ENCODE results near the gene FARS2. TPM values are rescaled to one million over a fixed set of nuclear protein-coding genes. Genes with fewer than 3 reads are reported as not detected.
"Not testable (repeated sequence)": the region's sequence is repeated elsewhere in the genome, so short reads cannot be mapped to it uniquely, and the experiment has no call there.

Gene FARS2
- polyA plus RNA-seq, 2 donors = 5.0 to 10.5 TPM

GRCh38 chr6:5674141-5674540 lies 412.8 kb downstream of the FARS2 start:
- H3K9me3 ChIP-seq (ENCODE audit: control insufficient read depth in 2 of 2, insufficient read depth in 1 of 2, low read depth in 1 of 2, low read length in 1 of 2) = no peaks in the 10 kb centered on the region
- no peaks in the 10 kb centered on the region for H3K36me3 ChIP-seq (ENCODE audit: control insufficient read depth in 2 of 2, insufficient read depth in 2 of 2, low read length in 1 of 2)
- no peaks in the 10 kb centered on the region for H3K27me3 ChIP-seq (ENCODE audit: control insufficient read depth in 1 of 2, insufficient read depth in 2 of 2, low read length in 2 of 2)
- H3K4me1 ChIP-seq (ENCODE audit: control insufficient read depth in 2 of 2, insufficient read depth in 2 of 2, low read length in 1 of 2) = no peaks in the 10 kb centered on the region
- no peak overlapping the region for H3K4me3 ChIP-seq (ENCODE audit: low read depth in 1 of 2, low read length in 2 of 2)
- WGBS, 2 donors = 62 to 75% methylated on average over 3 of the region's 3 CpGs
- no peak overlapping the region for H3K27ac ChIP-seq (ENCODE audit: low read depth in 2 of 2, low read length in 1 of 2)

GRCh38 chr6:5674721-5675120 lies 413.4 kb downstream of the FARS2 start:
- Histone ChIP-seq H3K27ac (ENCODE audit: low read depth in 2 of 2, low read length in 1 of 2) (no peak overlapping the region), H3K4me1 (ENCODE audit: control insufficient read depth in 2 of 2, insufficient read depth in 2 of 2, low read length in 1 of 2) (no peaks in the 10 kb centered on the region)
- WGBS, 2 donors = 76 to 84% methylated on average over 2 of the region's 2 CpGs

GRCh38 chr6:5676701-5677100 lies 415.4 kb downstream of the FARS2 start:
- 88 to 95% methylated on average over 2 of the region's 2 CpGs for WGBS, 2 donors
- no peak overlapping the region for H3K4me3 ChIP-seq (ENCODE audit: low read depth in 1 of 2, low read length in 2 of 2)
- H3K4me1 ChIP-seq (ENCODE audit: control insufficient read depth in 2 of 2, insufficient read depth in 2 of 2, low read length in 1 of 2) = no peaks in the 10 kb centered on the region

More at GRCh38 chr6:5674721-5675120, 413.4 kb downstream of the FARS2 start:
- Histone ChIP-seq H3K9me3 (ENCODE audit: control insufficient read depth in 2 of 2, insufficient read depth in 1 of 2, low read depth in 1 of 2, low read length in 1 of 2) (no peaks in the 10 kb centered on the region), H3K36me3 (ENCODE audit: control insufficient read depth in 2 of 2, insufficient read depth in 2 of 2, low read length in 1 of 2) (no peaks in the 10 kb centered on the region), H3K27me3 (ENCODE audit: control insufficient read depth in 1 of 2, insufficient read depth in 2 of 2, low read length in 2 of 2) (no peaks in the 10 kb centered on the region), H3K4me3 (ENCODE audit: low read depth in 1 of 2, low read length in 2 of 2) (no peak overlapping the region)

GRCh38 chr6:5677219-5678000 lies 416.1 kb downstream of the FARS2 start:
- Histone ChIP-seq H3K27ac (ENCODE audit: low read depth in 2 of 2, low read length in 1 of 2) (no peak overlapping the region), H3K4me1 (ENCODE audit: control insufficient read depth in 2 of 2, insufficient read depth in 2 of 2, low read length in 1 of 2) (no peaks in the 10 kb centered on the region), H3K9me3 (ENCODE audit: control insufficient read depth in 2 of 2, insufficient read depth in 1 of 2, low read depth in 1 of 2, low read length in 1 of 2) (no peaks in the 10 kb centered on the region), H3K4me3 (ENCODE audit: low read depth in 1 of 2, low read length in 2 of 2) (no peak overlapping the region), H3K36me3 (ENCODE audit: control insufficient read depth in 2 of 2, insufficient read depth in 2 of 2, low read length in 1 of 2) (no peaks in the 10 kb centered on the region), H3K27me3 (ENCODE audit: control insufficient read depth in 1 of 2, insufficient read depth in 2 of 2, low read length in 2 of 2) (no peaks in the 10 kb centered on the region)
- WGBS, 2 donors = 54 to 57% methylated on average over 6 of the region's 6 CpGs

More at GRCh38 chr6:5676701-5677100, 415.4 kb downstream of the FARS2 start:
- no peaks in the 10 kb centered on the region for H3K36me3 ChIP-seq (ENCODE audit: control insufficient read depth in 2 of 2, insufficient read depth in 2 of 2, low read length in 1 of 2)
- no peaks in the 10 kb centered on the region for H3K9me3 ChIP-seq (ENCODE audit: control insufficient read depth in 2 of 2, insufficient read depth in 1 of 2, low read depth in 1 of 2, low read length in 1 of 2)
- no peaks in the 10 kb centered on the region for H3K27me3 ChIP-seq (ENCODE audit: control insufficient read depth in 1 of 2, insufficient read depth in 2 of 2, low read length in 2 of 2)
- H3K27ac ChIP-seq (ENCODE audit: low read depth in 2 of 2, low read length in 1 of 2) = no peak overlapping the region

- no peaks in the 10 kb centered on the region for H3K9me3 ChIP-seq (ENCODE audit: control insufficient read depth in 2 of 2, insufficient read depth in 1 of 2, low read depth in 1 of 2, low read length in 1 of 2)
- H3K4me1 ChIP-seq (ENCODE audit: control insufficient read depth in 2 of 2, insufficient read depth in 2 of 2, low read length in 1 of 2) = no peaks in the 10 kb centered on the region
- no peaks in the 10 kb centered on the region for H3K36me3 ChIP-seq (ENCODE audit: control insufficient read depth in 2 of 2, insufficient read depth in 2 of 2, low read length in 1 of 2)
- H3K27me3 ChIP-seq (ENCODE audit: control insufficient read depth in 1 of 2, insufficient read depth in 2 of 2, low read length in 2 of 2) = no peaks in the 10 kb centered on the region
- no peak overlapping the region for H3K27ac ChIP-seq (ENCODE audit: low read depth in 2 of 2, low read length in 1 of 2)
- 87 to 91% methylated on average over 2 of the region's 2 CpGs for WGBS, 2 donors
- no peak overlapping the region for H3K4me3 ChIP-seq (ENCODE audit: low read depth in 1 of 2, low read length in 2 of 2)
Observed at GRCh38 chr6:5679270-5679669, 418.0 kb downstream of the FARS2 start.

- WGBS, 2 donors = 49 to 66% methylated on average over 4 of the region's 4 CpGs
- H3K36me3 ChIP-seq (ENCODE audit: control insufficient read depth in 2 of 2, insufficient read depth in 2 of 2, low read length in 1 of 2) = no peaks in the 10 kb centered on the region
- H3K27ac ChIP-seq (ENCODE audit: low read depth in 2 of 2, low read length in 1 of 2) = no peak overlapping the region
Observed at GRCh38 chr6:5679691-5680090, 418.4 kb downstream of the FARS2 start.

GRCh38 chr6:5680095-5680494 lies 418.8 kb downstream of the FARS2 start:
- Histone ChIP-seq H3K36me3 (ENCODE audit: control insufficient read depth in 2 of 2, insufficient read depth in 2 of 2, low read length in 1 of 2) (no peaks in the 10 kb centered on the region), H3K9me3 (ENCODE audit: control insufficient read depth in 2 of 2, insufficient read depth in 1 of 2, low read depth in 1 of 2, low read length in 1 of 2) (no peaks in the 10 kb centered on the region), H3K27me3 (ENCODE audit: control insufficient read depth in 1 of 2, insufficient read depth in 2 of 2, low read length in 2 of 2) (no peaks in the 10 kb centered on the region), H3K4me1 (ENCODE audit: control insufficient read depth in 2 of 2, insufficient read depth in 2 of 2, low read length in 1 of 2) (no peaks in the 10 kb centered on the region), H3K4me3 (ENCODE audit: low read depth in 1 of 2, low read length in 2 of 2) (no peak overlapping the region), H3K27ac (ENCODE audit: low read depth in 2 of 2, low read length in 1 of 2) (peak overlapping the region in 1 of 2 donors; percentile 2)
- WGBS, 2 donors = 91 to 94% methylated on average over 5 of the region's 5 CpGs

More at GRCh38 chr6:5679691-5680090, 418.4 kb downstream of the FARS2 start:
- H3K27me3 ChIP-seq (ENCODE audit: control insufficient read depth in 1 of 2, insufficient read depth in 2 of 2, low read length in 2 of 2) = no peaks in the 10 kb centered on the region
- H3K4me1 ChIP-seq (ENCODE audit: control insufficient read depth in 2 of 2, insufficient read depth in 2 of 2, low read length in 1 of 2) = no peaks in the 10 kb centered on the region
- no peaks in the 10 kb centered on the region for H3K9me3 ChIP-seq (ENCODE audit: control insufficient read depth in 2 of 2, insufficient read depth in 1 of 2, low read depth in 1 of 2, low read length in 1 of 2)
- no peak overlapping the region for H3K4me3 ChIP-seq (ENCODE audit: low read depth in 1 of 2, low read length in 2 of 2)

- Histone ChIP-seq H3K4me3 (ENCODE audit: low read depth in 1 of 2, low read length in 2 of 2) (no peak overlapping the region), H3K36me3 (ENCODE audit: control insufficient read depth in 2 of 2, insufficient read depth in 2 of 2, low read length in 1 of 2) (no peaks in the 10 kb centered on the region), H3K4me1 (ENCODE audit: control insufficient read depth in 2 of 2, insufficient read depth in 2 of 2, low read length in 1 of 2) (no peaks in the 10 kb centered on the region), H3K9me3 (ENCODE audit: control insufficient read depth in 2 of 2, insufficient read depth in 1 of 2, low read depth in 1 of 2, low read length in 1 of 2) (no peaks in the 10 kb centered on the region), H3K27ac (ENCODE audit: low read depth in 2 of 2, low read length in 1 of 2) (no peak overlapping the region), H3K27me3 (ENCODE audit: control insufficient read depth in 1 of 2, insufficient read depth in 2 of 2, low read length in 2 of 2) (no peaks in the 10 kb centered on the region)
- 59 to 64% methylated on average over 4 of the region's 4 CpGs for WGBS, 2 donors
Observed at GRCh38 chr6:5681480-5681879, 420.2 kb downstream of the FARS2 start.

GRCh38 chr6:5682530-5682929 lies 421.2 kb downstream of the FARS2 start:
- Histone ChIP-seq H3K27me3 (ENCODE audit: control insufficient read depth in 1 of 2, insufficient read depth in 2 of 2, low read length in 2 of 2) (no peaks in the 10 kb centered on the region), H3K36me3 (ENCODE audit: control insufficient read depth in 2 of 2, insufficient read depth in 2 of 2, low read length in 1 of 2) (no peaks in the 10 kb centered on the region), H3K9me3 (ENCODE audit: control insufficient read depth in 2 of 2, insufficient read depth in 1 of 2, low read depth in 1 of 2, low read length in 1 of 2) (no peaks in the 10 kb centered on the region), H3K4me1 (ENCODE audit: control insufficient read depth in 2 of 2, insufficient read depth in 2 of 2, low read length in 1 of 2) (no peaks in the 10 kb centered on the region), H3K27ac (ENCODE audit: low read depth in 2 of 2, low read length in 1 of 2) (no peak overlapping the region), H3K4me3 (ENCODE audit: low read depth in 1 of 2, low read length in 2 of 2) (no peak overlapping the region)
- WGBS, 2 donors = 93 to 96% methylated on average over 4 of the region's 4 CpGs

GRCh38 chr6:5683747-5684146 lies 422.4 kb downstream of the FARS2 start:
- not testable (repeated sequence) for H3K9me3 ChIP-seq (ENCODE audit: control insufficient read depth in 2 of 2, insufficient read depth in 1 of 2, low read depth in 1 of 2, low read length in 1 of 2); H3K36me3 ChIP-seq (ENCODE audit: control insufficient read depth in 2 of 2, insufficient read depth in 2 of 2, low read length in 1 of 2); H3K27me3 ChIP-seq (ENCODE audit: control insufficient read depth in 1 of 2, insufficient read depth in 2 of 2, low read length in 2 of 2); H3K4me1 ChIP-seq (ENCODE audit: control insufficient read depth in 2 of 2, insufficient read depth in 2 of 2, low read length in 1 of 2); H3K27ac ChIP-seq (ENCODE audit: low read depth in 2 of 2, low read length in 1 of 2); H3K4me3 ChIP-seq (ENCODE audit: low read depth in 1 of 2, low read length in 2 of 2)
- 76 to 79% methylated on average over 5 of the region's 5 CpGs for WGBS, 2 donors

All from esophagus (tissue), 2 donors.